RWPE1 (cell line): ENCODE results near the gene ASIC2.
A peak's percentile ranks its signal among the peaks of the same experiment; 100 is the strongest.

ENCODE experiments used
- CTCF ChIA-PET: fragments of 350-600 bp; sonication (Branson Sonifier 250); formaldehyde crosslinking; extraction: SDS; loops from one replicate; lab custom pipeline; 2021; lab: Yijun Ruan, JAX
- POLR2A ChIA-PET: fragments of 400-600 bp; formaldehyde crosslinking; extraction: SDS; loops from one replicate; lab custom pipeline; 2020; ENCODE audit warnings: antibody characterized with exemption; ENCODE audit not compliant: low non-redundant PET; lab: Yijun Ruan, JAX
- DNase-seq: peaks from one replicate; pipeline ENCODE4 v3.0.0; 2012; ENCODE audit warnings: low spot score
- H3K27ac ChIP-seq: fragments of 450-650 bp; 2 replicates; pipeline ENCODE4 v1.5.1; 2017
- TF ChIP-seq, protein P1 (sequence below): fragments of 450-650 bp; conservative IDR thresholded peaks from 2 replicates; pipeline ENCODE4 v1.5.1; 2017; ENCODE audit warnings: low read depth, mild to moderate bottlenecking

The ASIC2 gene

DNA sequence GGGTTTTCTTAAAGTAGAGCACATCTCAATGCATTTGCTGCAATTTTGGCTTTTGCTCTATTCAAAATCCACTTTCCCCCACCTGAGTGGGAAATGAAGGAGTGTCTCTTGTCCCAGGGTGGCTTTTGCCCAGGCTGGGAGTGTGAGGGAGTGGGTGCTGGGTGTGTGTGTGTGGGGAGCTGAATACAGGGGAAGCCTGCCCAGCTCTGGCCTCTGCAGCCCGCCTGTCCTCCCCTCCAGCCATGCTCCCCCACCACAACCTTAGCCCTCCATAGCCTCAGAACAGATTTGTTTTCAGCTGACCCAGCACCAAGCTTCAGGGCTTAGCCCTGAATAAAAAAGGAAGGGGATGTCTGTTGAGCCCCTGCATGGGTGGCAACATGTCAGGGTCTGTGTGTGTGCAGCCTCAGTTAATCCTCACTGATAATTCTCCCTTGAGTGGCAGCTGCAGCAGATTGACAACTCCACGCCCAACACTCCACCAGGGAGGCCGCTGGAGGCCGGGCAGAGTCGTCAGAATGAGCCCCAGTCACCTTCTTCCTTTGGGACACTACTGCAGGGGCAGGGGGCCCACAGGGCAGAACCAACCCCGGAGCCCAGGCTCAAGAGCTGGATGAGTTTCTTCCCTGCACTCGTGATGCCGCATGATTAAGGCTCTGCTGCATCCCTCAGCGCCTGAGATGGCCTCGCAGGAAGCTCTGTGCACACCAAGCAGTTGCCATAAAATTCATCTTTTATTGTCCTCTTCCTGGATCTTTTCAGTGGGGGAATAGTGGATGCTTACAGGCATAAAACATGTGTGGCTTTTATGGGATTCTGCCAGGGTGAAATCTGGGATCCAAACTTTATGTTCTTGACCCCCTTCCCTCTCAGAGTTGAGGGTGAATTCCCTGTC is 246.5 kb downstream of the ASIC2 start:
- ChIA-PET CTCF (interaction anchor here (0.7 to 0.9 kb wide), 2 partner anchors 8 to 34 kb away, joined by 3 to 4 read pairs; no protein-coding TSS in a partner anchor), POLR2A (no interaction called here)
- no peak for DNase-seq
- TF ChIP-seq, protein P1, sequence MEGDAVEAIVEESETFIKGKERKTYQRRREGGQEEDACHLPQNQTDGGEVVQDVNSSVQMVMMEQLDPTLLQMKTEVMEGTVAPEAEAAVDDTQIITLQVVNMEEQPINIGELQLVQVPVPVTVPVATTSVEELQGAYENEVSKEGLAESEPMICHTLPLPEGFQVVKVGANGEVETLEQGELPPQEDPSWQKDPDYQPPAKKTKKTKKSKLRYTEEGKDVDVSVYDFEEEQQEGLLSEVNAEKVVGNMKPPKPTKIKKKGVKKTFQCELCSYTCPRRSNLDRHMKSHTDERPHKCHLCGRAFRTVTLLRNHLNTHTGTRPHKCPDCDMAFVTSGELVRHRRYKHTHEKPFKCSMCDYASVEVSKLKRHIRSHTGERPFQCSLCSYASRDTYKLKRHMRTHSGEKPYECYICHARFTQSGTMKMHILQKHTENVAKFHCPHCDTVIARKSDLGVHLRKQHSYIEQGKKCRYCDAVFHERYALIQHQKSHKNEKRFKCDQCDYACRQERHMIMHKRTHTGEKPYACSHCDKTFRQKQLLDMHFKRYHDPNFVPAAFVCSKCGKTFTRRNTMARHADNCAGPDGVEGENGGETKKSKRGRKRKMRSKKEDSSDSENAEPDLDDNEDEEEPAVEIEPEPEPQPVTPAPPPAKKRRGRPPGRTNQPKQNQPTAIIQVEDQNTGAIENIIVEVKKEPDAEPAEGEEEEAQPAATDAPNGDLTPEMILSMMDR, result no peak
- no peak overlapping the region for H3K27ac ChIP-seq

DNA sequence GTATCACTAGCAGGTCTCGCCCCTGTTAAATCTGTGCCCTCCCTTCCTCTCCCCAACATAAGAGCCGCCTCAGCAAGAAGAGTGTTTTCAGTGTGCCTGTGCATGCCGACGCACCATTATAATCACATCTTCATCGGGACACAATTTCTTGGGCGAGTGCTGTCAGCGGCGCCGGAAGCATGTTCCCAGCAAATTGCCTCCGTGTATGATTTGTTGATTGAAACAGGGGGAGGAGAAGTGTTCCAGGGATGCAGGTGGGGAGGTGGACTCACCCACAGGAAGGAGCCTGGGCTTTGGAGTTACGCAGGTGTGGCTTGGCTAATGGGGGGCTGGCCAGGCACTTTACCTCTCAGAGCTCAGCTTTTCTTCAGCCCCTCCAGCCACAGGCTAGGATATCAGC is 247.9 kb downstream of the ASIC2 start:
- TF ChIP-seq, protein P1, result no peak
- no peak overlapping the region for H3K27ac ChIP-seq

DNA sequence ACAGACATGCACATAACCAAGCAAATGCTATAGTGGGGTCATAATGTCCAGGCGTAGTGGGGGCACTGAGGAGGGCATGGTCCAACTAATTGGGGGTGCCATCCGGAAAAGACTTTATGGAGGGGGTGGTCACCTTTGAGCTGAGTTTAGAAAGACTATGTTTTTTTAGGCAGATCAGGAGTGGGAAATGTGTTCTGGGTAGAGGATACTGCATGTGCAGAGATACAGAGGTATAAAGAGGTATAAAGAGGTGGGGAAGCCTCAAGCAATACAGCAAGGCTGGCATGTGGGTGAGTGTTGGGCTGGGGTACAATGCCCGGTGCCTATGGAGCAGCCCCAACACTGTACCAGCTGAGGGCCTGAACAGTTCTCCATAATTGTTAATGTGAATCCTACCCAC is 248.3 kb downstream of the ASIC2 start:
- ChIA-PET CTCF (no interaction called here), POLR2A (no interaction called here)
- TF ChIP-seq, protein P1, result no peak
- no peak overlapping the region for H3K27ac ChIP-seq
- no peak for DNase-seq

More for the DNA sequence above, 247.9 kb downstream of the ASIC2 start:
- DNase-seq, result no peak
- CTCF ChIA-PET, result no interaction called here
- POLR2A ChIA-PET, result no interaction called here

DNA sequence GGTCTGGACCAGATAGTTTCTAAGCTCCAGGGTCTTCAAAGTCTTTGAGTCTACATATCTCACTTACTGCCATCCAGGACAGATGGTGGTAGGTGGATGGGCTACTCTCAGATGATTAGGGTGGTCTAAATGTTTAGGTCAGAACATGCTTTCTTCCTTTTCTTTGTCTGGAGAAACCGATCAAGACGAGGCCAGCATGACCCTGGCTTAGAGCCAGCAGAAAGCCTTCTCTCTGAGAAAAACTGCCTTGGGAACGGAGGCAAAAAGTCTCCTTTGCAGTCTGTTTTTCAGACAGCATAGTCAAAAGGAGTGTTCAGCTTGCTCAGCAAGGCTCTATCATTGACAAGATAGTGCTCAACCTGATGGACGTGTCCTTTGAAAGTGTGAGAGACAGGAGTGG is 252.6 kb downstream of the ASIC2 start:
- no peak for DNase-seq
- CTCF ChIA-PET, result no interaction called here
- TF ChIP-seq, protein P1, result no peak
- POLR2A ChIA-PET, result no interaction called here
- no peak overlapping the region for H3K27ac ChIP-seq

DNA sequence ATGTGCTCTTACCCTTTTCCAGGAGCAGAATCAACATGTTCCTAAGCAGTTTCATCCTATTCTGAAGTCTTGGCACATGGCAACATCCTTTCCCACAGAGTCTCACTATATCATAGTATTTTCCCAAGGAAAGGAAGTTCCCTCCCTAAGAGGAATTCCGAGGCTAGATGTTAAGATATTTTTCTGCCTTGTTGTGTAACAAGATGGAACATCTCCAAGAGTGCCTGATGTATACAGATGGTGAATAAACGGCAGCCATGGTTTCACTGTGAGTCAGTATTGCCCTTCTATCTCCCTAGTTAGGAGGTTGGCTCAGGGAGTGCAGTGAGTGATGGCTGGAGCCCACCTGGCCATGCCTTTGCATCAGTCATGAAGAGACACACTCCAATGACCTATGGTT is 253.2 kb downstream of the ASIC2 start:
- ChIA-PET POLR2A (no interaction called here), CTCF (no interaction called here)
- H3K27ac ChIP-seq, result no peak overlapping the region
- peak; percentile 72 for DNase-seq
- TF ChIP-seq, protein P1, result no peak

DNA sequence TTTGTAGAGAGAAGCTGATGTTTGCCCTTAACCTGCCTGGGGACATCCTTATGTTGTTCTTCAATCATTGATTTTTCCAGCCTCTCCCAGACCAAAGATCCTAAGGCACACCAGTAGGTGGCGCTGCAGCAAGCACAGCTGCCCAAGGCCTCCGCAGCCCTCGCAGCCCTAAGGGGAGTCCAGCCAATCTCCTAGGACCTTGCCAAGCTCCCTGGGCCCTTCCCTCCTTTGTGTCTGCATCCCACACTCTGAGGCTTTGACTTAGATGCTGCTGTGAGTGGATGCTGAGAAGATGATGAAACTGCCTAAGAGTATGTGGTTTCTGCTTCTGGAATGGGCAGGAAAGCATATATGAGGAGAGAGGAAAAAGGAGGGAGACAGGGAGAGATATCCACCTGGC is 254.4 kb downstream of the ASIC2 start:
- no peak overlapping the region for H3K27ac ChIP-seq
- TF ChIP-seq, protein P1, result peak; percentile 40
- DNase-seq, result peak; percentile 26
- CTCF ChIA-PET, result interaction anchor here (0.7 to 1.6 kb wide), 4 partner anchors 8 to 107 kb away, joined by 3 to 7 read pairs (median 4); no protein-coding TSS in a partner anchor
- POLR2A ChIA-PET, result no interaction called here
